ENCODE measurements around the gene GALNT6. TPM values are rescaled to one million over a fixed set of nuclear protein-coding genes. Genes with fewer than 3 reads are reported as not detected.

GALNT6 gene
- total RNA-seq, 1 donor from 2014 or later, result 0.60 TPM

DNA sequence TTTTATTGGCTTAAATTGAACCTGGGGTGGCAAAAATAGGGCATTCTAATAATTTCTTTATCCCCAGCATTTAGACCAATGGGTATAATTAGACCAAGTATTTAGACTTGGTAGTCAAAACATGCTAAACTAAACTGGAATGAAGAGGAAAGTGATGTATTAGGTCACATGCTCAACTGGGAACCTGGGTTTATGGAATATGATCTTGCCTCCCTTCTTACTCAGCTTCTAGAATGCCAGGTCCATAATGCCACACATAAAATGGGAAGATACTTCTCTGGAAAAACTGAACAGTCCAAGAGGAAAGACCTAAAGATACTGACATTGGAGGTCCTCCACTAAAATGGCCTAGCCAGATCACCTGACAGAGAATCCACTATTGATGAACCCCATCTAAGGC lies 61.0 kb downstream of the GALNT6 start:
- H3K9me3 ChIP-seq (replicated peaks), result no peaks in the 10 kb centered on the region
- TF ChIP-seq, protein P1, sequence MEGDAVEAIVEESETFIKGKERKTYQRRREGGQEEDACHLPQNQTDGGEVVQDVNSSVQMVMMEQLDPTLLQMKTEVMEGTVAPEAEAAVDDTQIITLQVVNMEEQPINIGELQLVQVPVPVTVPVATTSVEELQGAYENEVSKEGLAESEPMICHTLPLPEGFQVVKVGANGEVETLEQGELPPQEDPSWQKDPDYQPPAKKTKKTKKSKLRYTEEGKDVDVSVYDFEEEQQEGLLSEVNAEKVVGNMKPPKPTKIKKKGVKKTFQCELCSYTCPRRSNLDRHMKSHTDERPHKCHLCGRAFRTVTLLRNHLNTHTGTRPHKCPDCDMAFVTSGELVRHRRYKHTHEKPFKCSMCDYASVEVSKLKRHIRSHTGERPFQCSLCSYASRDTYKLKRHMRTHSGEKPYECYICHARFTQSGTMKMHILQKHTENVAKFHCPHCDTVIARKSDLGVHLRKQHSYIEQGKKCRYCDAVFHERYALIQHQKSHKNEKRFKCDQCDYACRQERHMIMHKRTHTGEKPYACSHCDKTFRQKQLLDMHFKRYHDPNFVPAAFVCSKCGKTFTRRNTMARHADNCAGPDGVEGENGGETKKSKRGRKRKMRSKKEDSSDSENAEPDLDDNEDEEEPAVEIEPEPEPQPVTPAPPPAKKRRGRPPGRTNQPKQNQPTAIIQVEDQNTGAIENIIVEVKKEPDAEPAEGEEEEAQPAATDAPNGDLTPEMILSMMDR (IDR thresholded peaks at IDR 0.05; ENCODE audit: borderline replicate concordance), result no peak
- H3K4me1 ChIP-seq, result no peaks in the 10 kb centered on the region
- H3K4me3 ChIP-seq, result no peak overlapping the region
- H3K36me3 ChIP-seq, result no peaks in the 10 kb centered on the region
- H3K27ac ChIP-seq (replicated peaks), result no peak overlapping the region
- no peak for DNase-seq
- intact Hi-C loops (cut with micrococcal nuclease), result no loop called here
- H3K27me3 ChIP-seq (ENCODE audit: low read depth), result no peaks in the 10 kb centered on the region

DNA sequence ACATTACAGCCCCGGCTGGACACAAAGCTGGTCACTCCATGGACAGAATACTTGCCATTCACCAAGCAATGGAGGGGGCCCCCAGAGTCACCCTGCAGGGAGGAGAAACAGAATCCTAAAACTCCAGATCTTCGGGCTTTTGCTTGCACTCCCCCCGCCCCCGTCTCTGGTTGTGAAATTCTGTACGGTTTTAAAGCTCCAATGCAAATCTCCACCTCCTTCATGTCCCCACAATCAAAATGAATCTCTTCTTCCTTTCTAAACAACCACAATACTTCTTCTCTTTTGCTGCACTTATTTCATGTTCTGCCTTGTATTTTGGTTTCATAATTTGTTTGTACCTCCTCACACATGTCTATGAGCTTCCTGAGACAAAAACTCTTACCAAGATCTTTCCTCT lies 61.5 kb downstream of the GALNT6 start:
- intact Hi-C loops (cut with micrococcal nuclease), result no loop called here
- Histone ChIP-seq H3K9me3 (replicated peaks) (no peaks in the 10 kb centered on the region), H3K4me1 (no peaks in the 10 kb centered on the region), H3K36me3 (no peaks in the 10 kb centered on the region), H3K27me3 (ENCODE audit: low read depth) (no peaks in the 10 kb centered on the region), H3K27ac (replicated peaks) (no peak overlapping the region), H3K4me3 (no peak overlapping the region)
- DNase-seq, result no peak
- TF ChIP-seq, protein P1 (IDR thresholded peaks at IDR 0.05; ENCODE audit: borderline replicate concordance), result no peak

DNA sequence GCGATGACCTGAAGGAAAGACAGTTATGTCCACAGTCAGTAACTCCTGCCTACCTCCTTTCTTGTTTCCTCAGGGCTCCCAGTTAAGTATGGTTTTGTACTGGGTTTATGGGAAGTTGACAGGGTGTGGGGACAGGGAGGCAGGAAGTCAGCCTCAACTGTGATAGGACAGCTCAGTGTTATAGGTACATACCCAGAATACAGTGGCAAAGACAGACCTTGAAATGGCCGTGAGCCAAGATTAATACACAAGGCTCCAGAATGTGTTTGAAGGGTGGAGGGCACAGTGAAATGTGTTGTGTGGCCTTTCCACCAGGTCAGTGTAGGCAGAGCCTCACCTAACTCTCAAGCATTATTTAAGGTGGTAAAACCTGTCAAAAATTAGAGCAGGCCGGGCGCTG lies 62.6 kb downstream of the GALNT6 start:
- TF ChIP-seq, protein P1 (IDR thresholded peaks at IDR 0.05; ENCODE audit: borderline replicate concordance), result no peak
- no peaks in the 10 kb centered on the region for H3K4me1 ChIP-seq
- intact Hi-C loops (cut with micrococcal nuclease), result no loop called here
- H3K36me3 ChIP-seq, result no peaks in the 10 kb centered on the region
- H3K27me3 ChIP-seq (ENCODE audit: low read depth), result no peaks in the 10 kb centered on the region
- H3K9me3 ChIP-seq (replicated peaks), result no peaks in the 10 kb centered on the region
- H3K27ac ChIP-seq (replicated peaks), result no peak overlapping the region
- no peak for DNase-seq
- H3K4me3 ChIP-seq, result no peak overlapping the region

DNA sequence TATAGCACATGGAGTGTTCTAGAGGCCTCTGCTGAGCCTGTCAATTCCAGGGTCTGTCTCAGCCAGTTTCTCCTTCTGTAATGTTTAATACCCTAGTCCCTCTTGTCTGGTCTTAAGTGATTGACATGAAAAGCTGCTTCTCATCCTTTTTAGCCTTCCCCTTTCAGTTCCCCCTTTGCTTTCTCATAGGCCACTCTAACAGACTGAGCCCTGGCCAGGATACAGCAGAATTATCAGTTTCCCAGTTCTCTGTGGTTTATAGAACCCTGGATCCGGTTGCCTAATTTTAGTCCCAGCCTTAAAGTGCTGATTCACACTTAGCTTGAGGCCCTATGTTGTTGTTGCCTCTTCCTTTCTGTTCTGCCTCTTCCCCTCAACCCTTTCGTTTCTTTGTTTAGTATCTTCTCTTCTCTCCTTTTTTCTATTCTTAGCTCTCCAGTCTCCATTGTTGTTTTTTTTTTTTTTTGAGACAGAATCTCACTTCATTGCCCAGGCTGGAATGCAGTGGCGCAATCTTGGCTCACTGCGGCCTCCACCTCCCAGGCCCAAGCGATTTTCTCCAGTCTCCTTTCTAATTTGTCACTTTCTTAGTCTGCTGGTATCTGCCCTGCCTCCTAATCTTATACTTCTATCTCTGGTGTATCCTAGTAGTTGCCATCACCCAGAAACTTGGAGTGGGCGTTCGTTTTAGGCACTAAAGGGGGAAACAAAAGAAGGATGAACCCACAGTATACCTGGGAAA lies 64.3 kb downstream of the GALNT6 start:
- H3K27ac ChIP-seq (replicated peaks), result no peak overlapping the region
- H3K4me3 ChIP-seq, result no peak overlapping the region
- intact Hi-C loops (cut with micrococcal nuclease), result no loop called here
- DNase-seq, result no peak
- TF ChIP-seq, protein P1 (IDR thresholded peaks at IDR 0.05; ENCODE audit: borderline replicate concordance), result no peak
- H3K27me3 ChIP-seq (ENCODE audit: low read depth), result no peaks in the 10 kb centered on the region
- H3K4me1 ChIP-seq, result no peaks in the 10 kb centered on the region
- no peaks in the 10 kb centered on the region for H3K9me3 ChIP-seq (replicated peaks)
- no peaks in the 10 kb centered on the region for H3K36me3 ChIP-seq

DNA sequence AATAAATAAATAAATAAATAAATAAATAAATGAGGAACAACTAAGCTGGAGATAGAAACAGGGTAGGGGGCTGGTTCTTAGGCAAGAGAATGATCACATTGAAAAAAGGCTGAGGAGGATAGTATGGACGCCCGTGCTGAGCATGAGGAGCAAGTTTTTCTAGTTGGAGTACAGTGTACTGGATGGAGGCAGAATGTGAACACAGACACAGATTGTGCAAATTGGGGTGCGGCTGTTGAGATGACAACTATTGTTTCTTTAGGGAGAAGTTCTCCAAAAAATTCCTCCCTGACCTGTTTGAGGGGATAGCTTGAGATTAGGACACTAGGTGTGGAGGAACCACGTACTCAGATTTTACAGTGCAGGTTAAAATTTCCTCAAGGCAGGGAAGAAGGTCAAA lies 66.3 kb downstream of the GALNT6 start:
- Histone ChIP-seq H3K4me3 (no peak overlapping the region), H3K9me3 (replicated peaks) (no peaks in the 10 kb centered on the region), H3K27me3 (ENCODE audit: low read depth) (peaks cover 6% of the 10 kb centered on the region), H3K36me3 (no peaks in the 10 kb centered on the region), H3K4me1 (no peaks in the 10 kb centered on the region), H3K27ac (replicated peaks) (no peak overlapping the region)
- no peak for DNase-seq
- TF ChIP-seq, protein P1 (IDR thresholded peaks at IDR 0.05; ENCODE audit: borderline replicate concordance), result no peak
- intact Hi-C loops (cut with micrococcal nuclease), result no loop called here

Data from left ventricle myocardium inferior (tissue), 1 donor.